HG02571 (cell line): ENCODE data around the gene ANKRD60.

Source experiments
- ATAC-seq: cut with Tn5 transposase; IDR thresholded peaks from one replicate; pipeline ENCODE4 v1.9.1; 2021; ENCODE audit warnings: mild to moderate bottlenecking, moderate library complexity; ENCODE audit not compliant: unreplicated experiment

Gene ANKRD60

GRCh38 chr20:58228484-58229197 lies at the start of gene ANKRD60:
Gene ANKRD60 (minus strand): TSS chr20:58228653. CDS start chr20:58228653, 0 bp downstream.
- ATAC-seq, result no peak

- no peak for ATAC-seq
Observed at GRCh38 chr20:58277578-58278472, 49.4 kb upstream of the ANKRD60 start.

- ATAC-seq, result no peak
Observed at GRCh38 chr20:58277107-58277506, 48.7 kb upstream of the ANKRD60 start.

GRCh38 chr20:58274384-58274783 lies 45.9 kb upstream of the ANKRD60 start:
- no peak for ATAC-seq

GRCh38 chr20:58271606-58272351 lies 43.3 kb upstream of the ANKRD60 start:
- no peak for ATAC-seq

GRCh38 chr20:58268936-58269619 lies 40.6 kb upstream of the ANKRD60 start:
- ATAC-seq, result no peak

- ATAC-seq, result no peak
Observed at GRCh38 chr20:58268421-58268821, 40.0 kb upstream of the ANKRD60 start.

GRCh38 chr20:58267389-58268215 lies 39.1 kb upstream of the ANKRD60 start:
- no peak for ATAC-seq

GRCh38 chr20:58264271-58264670 lies 35.8 kb upstream of the ANKRD60 start:
- ATAC-seq, result no peak

GRCh38 chr20:58261660-58262059 lies 33.2 kb upstream of the ANKRD60 start:
- ATAC-seq, result no peak

- ATAC-seq, result no peak
Observed at GRCh38 chr20:58260006-58260405, 31.6 kb upstream of the ANKRD60 start.

GRCh38 chr20:58256842-58257241 lies 28.4 kb upstream of the ANKRD60 start:
- no peak for ATAC-seq

- no peak for ATAC-seq
Observed at GRCh38 chr20:58256307-58256706, 27.9 kb upstream of the ANKRD60 start.

GRCh38 chr20:58254890-58255289 lies 26.4 kb upstream of the ANKRD60 start:
- ATAC-seq, result no peak

GRCh38 chr20:58251979-58252591 lies 23.6 kb upstream of the ANKRD60 start:
- no peak for ATAC-seq

GRCh38 chr20:58251348-58251978 lies 23.0 kb upstream of the ANKRD60 start:
- no peak for ATAC-seq

- no peak for ATAC-seq
Observed at GRCh38 chr20:58246346-58246745, 17.9 kb upstream of the ANKRD60 start.

- ATAC-seq, result no peak
Observed at GRCh38 chr20:58245931-58246330, 17.5 kb upstream of the ANKRD60 start.
